EL (cell line): Measurements from ENCODE around the gene EPG5.

Experiments
- DNase-seq: peaks from one replicate; pipeline ENCODE4 v3.0.0-alpha.2; 2016

The EPG5 gene

DNA sequence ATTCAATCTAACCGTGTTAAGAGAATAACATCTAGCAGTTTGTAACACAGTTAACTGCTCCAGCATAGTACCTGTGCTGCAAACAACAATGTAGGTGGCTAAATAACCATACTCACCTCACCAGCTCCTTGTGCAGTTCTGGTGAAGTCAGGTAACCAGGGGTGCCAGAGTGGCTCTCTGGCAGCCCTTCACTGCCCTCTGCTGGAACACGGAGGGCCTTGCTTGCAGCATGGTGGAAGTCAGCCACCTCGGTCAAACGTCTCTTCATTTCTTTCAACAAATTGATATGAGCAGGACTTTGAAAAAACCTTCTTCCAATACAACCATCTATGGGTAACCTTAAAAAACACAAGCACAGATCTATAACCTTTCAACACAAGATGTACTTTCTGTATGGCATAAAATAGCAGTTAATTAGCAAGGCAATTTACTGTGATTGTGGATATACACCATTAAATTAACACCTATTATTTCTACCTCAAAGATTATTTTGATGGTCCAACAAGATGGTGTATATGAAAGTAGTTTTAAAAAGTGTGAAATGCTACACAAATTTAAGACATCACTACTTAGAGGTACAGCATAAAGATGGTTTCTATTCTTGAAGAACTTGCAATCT lies 56.6 kb downstream of the EPG5 start:
- peak; percentile 31 for DNase-seq

GRCh38 chr18:45901654-45902210 lies 65.4 kb downstream of the EPG5 start:
- no peak for DNase-seq

GRCh38 chr18:45900623-45901022 lies 66.5 kb downstream of the EPG5 start:
- DNase-seq = no peak

DNA sequence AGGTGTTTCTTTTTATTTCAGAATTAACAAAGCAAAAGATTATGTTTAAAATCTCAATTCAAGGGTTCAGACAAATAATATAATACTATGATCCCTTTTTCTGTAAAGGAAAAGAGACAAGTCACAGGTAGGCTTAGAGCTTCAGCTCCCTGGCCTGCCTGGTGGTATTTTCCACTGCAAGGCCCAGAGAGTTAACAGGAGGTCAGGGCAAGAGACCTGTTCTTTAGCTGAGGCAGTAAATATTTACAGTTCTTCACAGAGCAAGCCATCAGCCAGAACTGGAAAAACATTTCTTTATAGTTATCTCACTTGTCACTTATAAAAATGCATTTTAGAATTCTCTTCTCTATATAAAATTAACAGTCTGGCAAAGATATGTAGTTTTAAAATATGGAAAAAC lies 70.1 kb downstream of the EPG5 start:
- DNase-seq = no peak

GRCh38 chr18:45896452-45896851 lies 70.7 kb downstream of the EPG5 start:
- no peak for DNase-seq

- no peak for DNase-seq
These were observed 71.8 kb downstream of the EPG5 start for GRCh38 chr18:45895339-45895738.

DNA sequence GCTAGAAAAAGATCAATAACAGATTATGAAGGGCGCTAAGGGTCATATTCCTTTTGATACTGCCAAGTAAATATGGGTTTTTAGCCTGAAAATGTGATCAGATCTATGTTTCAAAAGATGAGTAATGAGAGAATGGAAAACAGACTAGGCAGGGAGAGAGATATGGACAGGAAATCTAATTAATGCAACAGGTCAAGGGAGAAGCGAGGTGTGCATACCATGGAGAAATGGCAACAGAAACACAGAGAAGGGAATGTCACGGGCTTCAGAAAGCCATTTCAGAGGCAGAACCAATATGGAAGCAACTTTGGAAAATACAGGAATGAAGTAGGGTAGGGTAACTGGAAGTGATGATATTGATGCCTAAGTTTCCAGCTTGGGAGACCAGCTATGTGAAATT lies 72.3 kb downstream of the EPG5 start:
- DNase-seq = no peak

DNA sequence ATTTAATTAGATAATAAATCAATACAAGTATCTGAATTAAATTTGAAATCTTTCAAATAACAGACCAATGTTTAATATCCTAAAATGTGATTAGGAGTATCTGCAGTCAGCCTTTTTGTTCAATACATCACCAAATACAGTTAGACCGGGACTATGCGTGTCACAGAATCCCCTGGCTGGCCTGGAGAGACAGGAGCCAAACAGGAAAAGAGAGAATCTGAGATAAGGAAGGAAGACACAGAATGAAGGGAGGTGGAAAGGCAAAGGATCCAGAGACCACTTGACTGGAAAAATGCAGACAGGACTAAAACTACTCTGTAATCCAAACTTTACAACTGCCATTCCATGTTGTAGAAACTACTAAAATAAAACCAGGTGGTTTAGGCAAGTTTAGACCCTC lies 75.3 kb downstream of the EPG5 start:
- DNase-seq = no peak

DNA sequence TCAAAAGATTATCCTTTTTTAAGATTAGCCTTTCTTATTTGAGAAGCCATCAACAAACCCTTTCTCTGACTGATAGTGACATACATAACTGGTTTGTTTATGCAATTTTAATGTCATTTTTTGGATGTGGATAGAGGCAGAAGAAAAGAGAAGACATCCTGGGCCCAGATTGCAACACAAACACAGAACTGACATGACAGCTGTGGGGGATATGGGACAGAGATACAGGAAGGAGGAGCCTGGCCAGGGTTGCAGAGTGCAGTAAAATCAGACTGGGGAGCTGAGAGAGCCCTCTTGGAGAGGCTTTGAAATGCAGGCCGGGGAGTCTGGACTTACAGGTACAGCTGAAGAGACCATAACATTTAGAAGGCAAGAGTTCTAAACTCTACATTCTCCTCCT lies 76.5 kb downstream of the EPG5 start:
- no peak for DNase-seq

GRCh38 chr18:45889419-45890064 lies 77.6 kb downstream of the EPG5 start:
- no peak for DNase-seq

- DNase-seq = no peak
These were observed 79.5 kb downstream of the EPG5 start for GRCh38 chr18:45887585-45887984.

DNA sequence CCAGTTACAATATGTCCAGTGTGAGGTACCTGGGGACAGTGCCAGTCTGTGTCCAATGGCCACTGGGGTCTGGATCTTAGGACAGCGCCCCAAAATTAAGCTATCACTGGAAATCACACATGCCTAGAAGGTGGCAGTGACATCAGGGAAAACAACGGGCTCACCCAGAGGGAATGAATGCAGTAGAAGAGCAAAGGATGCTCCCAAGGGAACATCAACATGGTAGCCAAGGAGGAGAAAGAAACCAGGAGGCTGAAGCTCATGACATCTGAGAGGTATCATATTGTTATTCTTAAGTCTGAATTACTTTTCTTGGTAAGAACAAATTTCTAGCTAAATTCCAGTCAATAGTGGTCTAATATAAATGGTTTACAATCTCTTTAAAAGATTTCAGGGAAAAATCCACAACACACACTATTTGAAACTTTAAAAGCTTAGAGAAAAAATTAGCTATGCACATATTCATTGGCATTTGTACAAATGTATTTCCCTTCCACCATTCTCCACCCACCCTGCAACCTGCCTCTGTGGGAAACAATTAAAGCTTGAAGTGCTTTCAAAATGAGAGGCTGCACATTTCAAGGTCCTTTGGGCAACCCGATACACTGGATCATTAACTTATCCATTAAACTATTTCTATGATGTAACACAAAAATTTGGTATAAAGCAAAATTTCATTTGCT lies 86.1 kb downstream of the EPG5 start:
- no peak for DNase-seq

DNA sequence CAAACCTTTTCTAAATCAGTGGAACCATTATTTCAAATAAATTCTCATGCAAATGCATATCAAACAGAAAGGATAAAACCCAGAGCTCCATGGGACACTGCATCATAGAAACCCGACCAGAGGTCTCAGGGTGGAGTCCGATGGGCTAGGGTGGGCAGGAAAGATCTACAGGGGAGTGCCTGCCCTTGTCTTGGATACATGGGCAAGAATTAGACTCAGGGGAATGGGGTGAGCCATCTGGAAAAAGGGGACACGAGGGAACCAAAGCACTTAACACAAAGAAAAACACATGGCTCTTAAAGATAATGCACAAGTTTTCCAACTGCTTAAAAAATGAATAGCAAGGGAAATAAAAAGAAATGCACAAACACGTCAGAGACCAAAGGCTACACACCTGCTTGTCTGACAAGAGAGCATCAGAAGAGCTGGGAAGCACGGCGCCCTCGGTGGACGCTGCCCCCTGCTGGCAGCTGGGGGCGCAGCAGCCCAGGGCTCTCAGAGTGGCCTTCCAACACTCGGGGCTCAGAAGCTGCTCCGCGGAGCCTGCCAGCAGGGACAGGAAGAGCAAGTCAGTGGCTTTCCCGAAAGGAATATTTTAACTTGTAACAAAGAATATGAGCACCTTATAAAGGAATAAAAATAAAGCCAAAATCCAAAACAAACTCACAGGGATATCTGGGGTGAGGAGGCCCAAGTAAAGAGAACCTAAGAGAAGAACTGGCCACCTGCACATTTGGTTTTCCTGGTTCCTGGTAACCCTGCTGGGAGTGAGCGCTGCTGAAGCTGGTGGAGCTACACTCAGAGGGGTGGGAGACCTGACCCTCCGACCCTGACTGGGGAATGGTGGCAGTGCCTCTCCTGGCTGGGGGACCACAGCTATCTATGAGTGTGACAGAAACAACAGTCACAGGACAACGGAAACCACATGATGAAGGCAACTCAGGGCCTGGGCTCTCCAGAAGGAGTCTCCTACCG lies 87.2 kb downstream of the EPG5 start:
- DNase-seq = peak; percentile 59

DNA sequence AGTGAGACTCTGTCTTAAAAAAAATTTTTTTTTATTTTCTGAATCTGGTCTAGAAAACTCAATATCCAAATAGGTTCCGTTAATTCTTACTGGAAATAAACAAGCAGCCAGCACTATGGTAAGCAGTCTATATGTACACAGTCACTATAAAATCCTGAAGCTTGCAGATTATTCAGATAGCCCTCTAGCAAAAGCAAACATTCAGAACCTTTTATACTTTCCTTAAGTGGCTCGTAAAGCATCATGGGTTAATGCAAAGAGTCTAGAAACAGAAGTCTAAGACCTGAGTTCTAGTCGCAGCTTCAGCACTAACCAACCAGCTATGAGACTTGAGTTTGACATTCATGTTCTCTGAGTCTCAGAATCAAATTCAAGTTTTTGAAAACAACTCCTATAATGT lies 89.7 kb downstream of the EPG5 start:
- DNase-seq = no peak

DNA sequence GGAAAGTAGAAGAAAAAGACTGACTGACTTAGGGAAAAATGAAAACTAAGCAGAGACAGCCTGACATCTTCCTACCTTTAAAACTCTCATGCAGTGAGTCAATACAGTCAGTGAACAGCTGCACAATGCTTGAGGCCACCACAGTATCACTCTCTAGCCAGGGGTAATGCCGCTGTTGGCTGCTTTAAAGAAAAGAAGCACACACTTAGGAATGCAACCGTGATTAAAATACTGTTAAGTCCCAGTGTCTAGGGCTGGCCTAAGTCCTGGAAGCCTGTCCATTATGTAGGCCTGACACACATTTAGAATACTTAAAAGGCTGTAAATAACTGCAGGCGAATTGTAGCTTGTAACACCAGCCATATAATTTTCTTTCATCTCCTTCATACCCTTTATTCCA lies 91.0 kb downstream of the EPG5 start:
- DNase-seq = no peak

GRCh38 chr18:45874491-45875184 lies 92.5 kb downstream of the EPG5 start:
- DNase-seq = peak; percentile 21

DNA sequence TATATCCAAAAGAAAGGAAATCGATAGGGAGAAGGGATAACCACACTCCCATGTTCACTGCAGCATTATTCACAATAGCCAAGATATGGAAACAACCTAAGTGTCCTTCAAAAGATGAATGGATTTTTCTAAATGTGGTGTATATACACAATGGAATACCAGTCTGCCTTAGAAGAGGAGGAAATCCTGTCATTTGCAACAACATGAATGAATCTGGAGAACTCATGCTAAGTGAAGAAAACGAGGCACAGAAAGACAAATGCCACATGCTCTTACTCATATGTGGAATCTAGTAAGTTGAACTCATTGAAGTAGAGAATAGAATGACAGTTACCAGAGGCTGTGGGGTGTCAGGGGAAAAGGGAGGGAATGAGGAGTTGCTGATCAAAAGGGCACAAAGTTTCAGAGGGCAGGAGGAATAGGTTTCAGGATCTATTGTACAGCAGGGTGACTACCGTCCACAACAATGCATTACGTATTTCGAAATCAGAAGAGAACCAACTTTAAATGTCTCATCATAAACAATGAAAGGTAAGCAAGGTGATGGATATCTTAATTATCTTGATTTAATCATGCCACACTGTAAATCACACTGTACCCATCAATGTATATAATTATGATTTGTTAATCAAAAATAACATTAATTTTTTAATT lies 95.6 kb downstream of the EPG5 start:
- peak; percentile 40 for DNase-seq

GRCh38 chr18:45870419-45870818 lies 96.7 kb downstream of the EPG5 start:
- no peak for DNase-seq

GRCh38 chr18:45865466-45865865 lies 101.7 kb downstream of the EPG5 start:
- DNase-seq = no peak

- DNase-seq = no peak
These were observed 103.0 kb downstream of the EPG5 start for GRCh38 chr18:45864081-45864480.

GRCh38 chr18:45863469-45863868 lies 103.7 kb downstream of the EPG5 start:
- DNase-seq = no peak

DNA sequence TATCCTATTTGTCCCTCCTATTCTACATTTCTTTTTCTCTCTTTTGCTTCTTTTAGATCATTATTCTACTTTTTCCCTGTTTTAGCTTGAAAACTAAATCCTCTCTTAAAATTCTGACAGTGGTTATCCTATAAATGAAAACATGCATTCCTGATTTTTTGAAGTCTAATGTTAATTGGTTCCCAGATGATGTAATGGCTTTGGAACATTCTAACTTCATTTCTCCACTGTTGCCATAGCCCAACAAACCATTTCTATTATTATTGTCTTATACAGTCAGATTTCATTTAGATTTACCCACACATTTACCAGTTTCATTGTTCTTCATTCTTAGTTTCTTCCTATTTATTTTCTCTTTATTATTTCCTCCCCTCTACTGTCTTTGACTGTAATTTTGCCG lies 105.2 kb downstream of the EPG5 start:
- DNase-seq = no peak
